HAP-1 (cell line): ENCODE results near the gene LNX2.

Experiments
- DNase-seq, 2 experiments: peaks; one replicate each; pipeline ENCODE4 v3.0.0-alpha.2; 2016 to 2020; ENCODE audit warnings: low spot score in 2 of 2
- H3K27me3 ChIP-seq: fragments of 250-450 bp; sonication (Bioruptor Pico); 2 replicates; pipeline ENCODE4 v1.5.1; 2020; ENCODE audit warnings: low read depth, mild to moderate bottlenecking, moderate library complexity
- H3K36me3 ChIP-seq: fragments of 250-450 bp; sonication (Bioruptor Pico); replicated peaks from 2 replicates; pipeline ENCODE4 v1.5.1; 2020; ENCODE audit warnings: mild to moderate bottlenecking
- H3K4me1 ChIP-seq: fragments of 250-450 bp; sonication (Bioruptor Pico); 2 replicates; pipeline ENCODE4 v1.5.1; 2020; ENCODE audit warnings: mild to moderate bottlenecking
- H3K4me3 ChIP-seq: fragments of 250-450 bp; sonication (Bioruptor Pico); 2 replicates; pipeline ENCODE4 v1.5.1; 2020; ENCODE audit warnings: mild to moderate bottlenecking, moderate library complexity
- H3K9me3 ChIP-seq: fragments of 250-450 bp; sonication (Bioruptor Pico); 2 replicates; pipeline ENCODE4 v1.5.1; 2020; ENCODE audit warnings: mild to moderate bottlenecking, moderate library complexity
- in situ Hi-C: fragments of 300-500 bp; cut with MboI; formaldehyde crosslinking; loops from 3 replicates; pipeline ENCODE4 v1.14.3; 2020; ENCODE audit warnings: low sequenced_read_pairs, inconsistent platforms, mixed read lengths

Gene LNX2

DNA sequence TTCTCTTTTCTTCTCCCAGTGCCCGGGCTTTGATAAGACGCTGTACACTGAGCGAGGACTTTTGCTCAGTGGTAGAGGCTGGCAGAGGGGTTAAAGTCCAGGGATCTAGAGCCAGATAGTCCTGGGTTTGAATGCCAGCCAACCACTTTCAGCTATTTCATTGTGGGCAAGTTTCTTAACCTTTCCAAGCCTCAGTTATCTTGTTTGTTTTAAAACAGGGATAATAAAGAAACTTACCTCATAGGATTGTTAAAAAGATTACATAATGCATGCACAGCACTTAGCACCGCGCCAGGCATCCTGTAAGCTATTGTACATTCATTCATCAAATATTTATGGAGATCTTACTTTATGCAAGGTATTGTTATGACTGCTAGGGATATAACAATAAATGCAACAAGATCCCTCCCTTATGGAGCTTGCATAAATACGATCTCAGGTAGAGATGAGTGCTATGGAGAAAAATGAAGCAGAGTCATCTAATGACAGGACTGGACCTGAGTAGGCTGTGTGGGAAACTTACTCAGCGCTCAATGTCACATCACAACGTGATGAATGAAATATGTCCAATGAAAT, 70.8 kb downstream of the LNX2 start:
- in situ Hi-C loops = no loop called here

DNA sequence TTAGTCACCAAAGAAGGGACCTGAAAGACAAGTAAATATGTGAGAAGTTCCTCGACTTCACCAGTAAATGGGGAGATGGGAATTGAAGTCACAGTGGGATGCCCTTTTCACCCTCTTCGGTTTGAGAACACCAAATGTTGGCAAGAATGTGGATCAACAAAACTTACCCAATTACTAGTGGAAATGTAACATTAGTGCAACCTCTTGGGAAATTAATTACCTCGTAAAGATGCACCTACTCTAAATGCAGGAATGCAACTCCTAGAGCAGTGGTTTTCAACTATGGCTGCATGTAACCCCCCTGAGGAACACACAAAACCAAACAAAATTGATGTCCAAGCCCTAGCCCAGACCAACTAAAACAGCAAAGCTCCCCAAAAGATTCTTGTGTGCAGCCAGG, 78.1 kb downstream of the LNX2 start:
- Histone ChIP-seq H3K36me3 (no peaks in the 10 kb centered on the region; the same call in 1 of the 2 replicates), H3K9me3 (no peaks in the 10 kb centered on the region), H3K4me1 (0 out of 2 replicates have a peak, but pooled peaks cover 2% of the 10 kb centered on the region), H3K4me3 (no peak overlapping the region), H3K27me3 (no peaks in the 10 kb centered on the region)
- in situ Hi-C loops = no loop called here
- DNase-seq = no peak

More for the DNA sequence above, 70.8 kb downstream of the LNX2 start:
- H3K36me3 ChIP-seq = peaks cover 2% of the 10 kb centered on the region
- H3K9me3 ChIP-seq = no peaks in the 10 kb centered on the region
- H3K27me3 ChIP-seq = no peaks in the 10 kb centered on the region
- no peak overlapping the region for H3K4me3 ChIP-seq
- DNase-seq = peak; percentile 15 to 37
- H3K4me1 ChIP-seq = peaks cover 13% of the 10 kb centered on the region

DNA sequence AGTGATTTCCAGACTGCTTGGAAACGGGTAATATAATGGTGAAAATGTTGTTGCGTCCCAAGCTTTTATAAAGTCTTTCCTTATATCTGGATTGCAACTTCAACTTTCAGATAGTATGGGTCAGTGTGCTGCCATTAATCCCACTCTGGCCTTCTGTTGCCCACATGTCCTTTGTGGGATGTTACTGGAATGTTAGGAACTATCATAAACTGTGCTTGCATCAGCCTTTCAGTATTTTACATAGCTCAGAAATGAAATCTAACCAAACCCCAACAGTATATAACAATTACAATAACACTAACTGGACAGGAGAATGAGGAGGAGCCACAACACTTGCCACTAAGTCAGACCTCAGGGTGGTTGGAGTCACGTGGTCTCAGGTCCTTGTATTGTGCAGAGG, 78.9 kb downstream of the LNX2 start:
- in situ Hi-C loops = no loop called here
- Histone ChIP-seq H3K4me3 (no peak overlapping the region), H3K36me3 (no peaks in the 10 kb centered on the region; the same call in 1 of the 2 replicates), H3K9me3 (no peaks in the 10 kb centered on the region), H3K4me1 (0 out of 2 replicates have a peak, but pooled peaks cover 2% of the 10 kb centered on the region), H3K27me3 (no peaks in the 10 kb centered on the region)
- DNase-seq = no peak

DNA sequence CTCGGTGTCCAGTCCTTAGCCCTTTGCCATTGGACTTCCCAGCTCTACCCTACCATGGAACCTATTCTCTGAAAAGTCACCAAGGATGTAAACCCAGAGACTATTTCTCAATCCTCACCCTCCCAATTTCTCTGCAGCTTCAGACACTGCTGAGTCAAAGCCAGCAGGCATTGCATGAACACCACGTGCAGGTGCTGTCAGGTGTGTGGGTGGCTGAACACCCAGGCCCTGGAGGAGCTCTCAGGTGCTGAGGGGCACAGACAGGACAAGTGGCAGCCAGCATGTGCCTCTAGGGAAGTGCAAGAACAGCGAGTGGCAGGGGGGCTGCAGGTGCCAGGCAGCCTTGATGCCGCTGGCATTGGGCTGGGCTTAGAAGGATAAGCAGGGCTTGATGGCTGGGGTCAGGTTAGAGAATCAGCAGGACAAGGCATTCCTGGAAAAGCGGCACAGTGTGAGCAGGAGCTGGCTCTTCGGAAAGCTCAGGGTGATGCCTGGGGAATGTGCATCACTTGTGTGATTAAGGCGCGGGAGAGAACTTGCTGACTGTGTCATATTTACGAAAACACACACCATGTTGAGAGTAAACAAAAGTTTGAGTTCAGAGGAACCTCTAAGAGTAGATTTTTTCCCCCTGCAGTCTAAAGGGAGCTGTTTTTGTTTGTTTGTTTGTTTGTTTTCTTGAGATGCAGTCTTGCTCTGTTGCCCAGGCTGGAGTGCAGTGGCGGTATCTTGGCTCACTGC, 83.8 kb downstream of the LNX2 start:
- no peaks in the 10 kb centered on the region for H3K9me3 ChIP-seq
- 0 out of 2 replicates have a peak, but pooled peaks cover 2% of the 10 kb centered on the region for H3K4me1 ChIP-seq
- in situ Hi-C loops = loop anchor here (10.0 kb wide), 1 partner anchor 288 kb away; no protein-coding TSS in a partner anchor
- H3K4me3 ChIP-seq = no peak overlapping the region
- no peaks in the 10 kb centered on the region; the same call in 1 of the 2 replicates for H3K36me3 ChIP-seq
- H3K27me3 ChIP-seq = no peaks in the 10 kb centered on the region
- no peak for DNase-seq

DNA sequence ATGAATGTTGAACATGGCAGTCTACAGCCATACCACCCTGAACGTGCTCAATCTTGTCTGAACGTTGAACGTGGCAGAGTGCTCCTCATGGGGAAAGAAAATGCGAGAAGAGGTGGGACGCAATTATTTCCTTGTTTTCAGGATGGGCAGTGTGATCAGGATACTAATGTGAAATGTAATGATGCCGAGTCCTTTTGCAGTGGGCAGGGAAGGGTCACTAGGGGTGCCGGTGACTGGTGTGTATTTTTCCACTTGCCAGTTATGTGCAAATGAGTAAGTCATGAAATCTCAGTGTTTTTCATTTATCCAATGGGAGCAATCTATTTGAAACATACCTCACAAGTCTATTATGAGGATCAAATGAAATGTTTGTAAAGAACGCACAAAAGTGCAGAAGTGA, 84.8 kb downstream of the LNX2 start:
- H3K36me3 ChIP-seq = no peaks in the 10 kb centered on the region
- peak in 1 of 2 experiments; percentile 21 for DNase-seq
- in situ Hi-C loops = loop anchor here (10.0 kb wide), 1 partner anchor 289 kb away; no protein-coding TSS in a partner anchor

DNA sequence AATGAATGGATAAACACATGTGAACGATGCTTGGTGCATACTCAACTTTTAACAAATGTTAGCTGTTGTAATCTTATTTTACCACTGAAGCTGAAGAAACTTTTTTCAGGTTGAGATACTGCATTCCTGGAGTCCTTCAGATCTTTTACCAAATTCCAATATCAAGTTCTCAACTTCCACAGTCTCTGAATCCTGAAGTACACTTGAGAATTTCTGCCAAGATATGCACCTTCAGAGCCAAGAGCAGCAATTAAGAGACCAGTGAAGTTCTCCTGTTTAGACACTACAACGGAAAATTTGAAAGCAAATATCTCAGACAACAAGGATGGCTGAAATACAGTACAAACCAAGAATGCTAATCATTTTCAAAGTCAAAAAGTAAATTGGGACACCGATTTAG, 85.3 kb downstream of the LNX2 start:
- no peaks in the 10 kb centered on the region for H3K27me3 ChIP-seq
- no peak overlapping the region for H3K4me3 ChIP-seq
- in situ Hi-C loops = loop anchor here (10.0 kb wide), 1 partner anchor 290 kb away; no protein-coding TSS in a partner anchor
- H3K36me3 ChIP-seq = no peaks in the 10 kb centered on the region
- H3K9me3 ChIP-seq = no peaks in the 10 kb centered on the region
- H3K4me1 ChIP-seq = no peaks in the 10 kb centered on the region
- no peak for DNase-seq

More for the DNA sequence above, 84.8 kb downstream of the LNX2 start:
- Histone ChIP-seq H3K4me1 (0 out of 2 replicates have a peak, but pooled peaks cover under 1% of the 10 kb centered on the region), H3K4me3 (no peak overlapping the region), H3K27me3 (no peaks in the 10 kb centered on the region), H3K9me3 (no peaks in the 10 kb centered on the region)

DNA sequence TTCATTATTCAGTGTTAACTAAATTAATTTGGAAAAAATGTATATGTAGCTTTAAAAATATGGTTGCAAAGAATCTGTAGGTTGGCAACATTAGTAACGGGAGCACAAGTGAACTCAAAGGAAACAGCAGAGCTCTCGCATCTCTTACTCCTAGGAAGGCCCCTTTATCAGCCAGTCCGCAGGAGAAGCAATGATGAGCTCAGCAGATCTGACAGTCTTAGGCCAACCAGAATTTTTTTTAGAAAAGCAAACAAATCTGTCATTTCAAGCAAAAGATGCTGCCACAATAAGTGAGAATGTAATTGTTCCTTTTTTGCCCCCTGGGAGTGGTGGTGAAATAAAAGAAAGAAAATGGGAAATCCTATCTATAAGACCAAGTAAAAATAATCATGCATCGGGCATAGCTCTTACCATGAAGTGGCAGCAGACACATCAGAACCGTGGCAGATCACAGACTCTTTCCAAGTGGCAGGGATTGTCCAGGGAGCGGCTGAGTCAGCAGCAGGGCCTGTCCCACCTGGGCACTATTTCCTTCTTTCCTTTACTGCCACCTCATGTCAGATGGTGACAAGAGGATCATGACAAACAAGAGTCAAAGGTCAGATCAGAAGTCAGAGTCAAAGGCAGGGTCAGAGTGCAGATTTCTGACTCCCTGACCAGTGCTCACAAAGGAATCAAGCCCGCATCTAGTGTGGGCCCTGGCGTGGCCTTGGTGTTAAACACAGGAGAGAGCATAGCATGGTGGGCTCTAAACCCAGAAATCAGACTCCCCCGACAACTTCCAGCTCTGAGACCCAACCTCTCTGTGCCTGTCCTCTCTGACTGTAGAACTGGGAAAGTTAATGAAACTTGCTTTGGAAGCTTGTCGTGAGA, 86.0 kb downstream of the LNX2 start:
- H3K9me3 ChIP-seq = no peaks in the 10 kb centered on the region
- H3K36me3 ChIP-seq = no peaks in the 10 kb centered on the region
- no peaks in the 10 kb centered on the region for H3K4me1 ChIP-seq
- in situ Hi-C loops = loop anchor here (10.0 kb wide), 1 partner anchor 290 kb away; no protein-coding TSS in a partner anchor
- no peak for DNase-seq
- no peaks in the 10 kb centered on the region for H3K27me3 ChIP-seq
- H3K4me3 ChIP-seq = no peak overlapping the region

DNA sequence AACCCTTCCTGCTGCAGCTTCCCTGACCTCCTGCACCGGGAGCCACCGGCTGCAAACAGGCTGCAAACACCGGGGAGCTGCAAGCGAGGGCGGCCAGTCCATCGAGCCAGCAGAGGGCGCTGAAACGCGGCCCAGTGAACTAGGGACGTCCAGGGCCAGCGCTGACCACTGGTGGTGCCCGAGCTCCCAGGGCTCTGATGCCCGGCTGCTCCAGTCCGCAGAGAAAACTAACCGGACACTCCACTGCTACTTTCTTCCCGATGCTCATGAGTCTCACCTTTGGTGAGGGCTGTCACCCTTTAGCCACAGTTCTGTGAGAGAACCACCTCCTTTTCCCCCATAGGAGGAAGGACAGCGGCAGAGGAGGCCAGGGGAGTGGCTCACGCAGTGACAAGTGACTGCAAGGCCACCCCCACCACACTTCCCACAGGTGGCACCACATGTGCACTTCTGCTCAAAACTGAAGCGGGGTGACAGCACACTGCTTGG, 87.1 kb downstream of the LNX2 start:
- no peaks in the 10 kb centered on the region for H3K4me1 ChIP-seq
- peak; percentile 22 to 86 for DNase-seq
- no peak overlapping the region for H3K4me3 ChIP-seq
- no peaks in the 10 kb centered on the region; the same call in 1 of the 2 replicates for H3K9me3 ChIP-seq
- no peaks in the 10 kb centered on the region for H3K27me3 ChIP-seq
- no peaks in the 10 kb centered on the region for H3K36me3 ChIP-seq
- in situ Hi-C loops = loop anchor here (10.0 kb wide), 1 partner anchor 292 kb away; no protein-coding TSS in a partner anchor

DNA sequence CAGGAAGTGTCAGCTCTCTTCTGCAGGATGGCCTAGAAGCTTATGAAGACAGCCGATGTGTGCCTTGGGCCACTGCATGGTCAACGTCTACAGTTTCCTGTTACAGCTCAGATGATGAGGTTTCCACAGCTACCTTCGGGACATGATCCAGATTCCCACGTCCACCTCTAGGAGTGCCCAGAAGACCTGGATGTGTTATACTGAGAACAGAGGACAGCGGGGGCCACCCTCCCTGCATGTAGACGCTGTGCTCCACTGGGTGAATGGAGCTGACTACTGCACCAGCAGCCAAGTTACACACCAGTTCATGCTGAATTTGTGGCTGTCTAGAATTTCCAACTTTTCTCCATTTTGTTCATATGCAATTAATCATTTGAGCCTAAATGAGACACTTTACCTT, 91.4 kb downstream of the LNX2 start:
- Histone ChIP-seq H3K4me1 (no peaks in the 10 kb centered on the region), H3K9me3 (no peaks in the 10 kb centered on the region; the same call in 1 of the 2 replicates), H3K36me3 (no peaks in the 10 kb centered on the region), H3K4me3 (no peak overlapping the region), H3K27me3 (no peaks in the 10 kb centered on the region)
- in situ Hi-C loops = no loop called here
- DNase-seq = no peak

DNA sequence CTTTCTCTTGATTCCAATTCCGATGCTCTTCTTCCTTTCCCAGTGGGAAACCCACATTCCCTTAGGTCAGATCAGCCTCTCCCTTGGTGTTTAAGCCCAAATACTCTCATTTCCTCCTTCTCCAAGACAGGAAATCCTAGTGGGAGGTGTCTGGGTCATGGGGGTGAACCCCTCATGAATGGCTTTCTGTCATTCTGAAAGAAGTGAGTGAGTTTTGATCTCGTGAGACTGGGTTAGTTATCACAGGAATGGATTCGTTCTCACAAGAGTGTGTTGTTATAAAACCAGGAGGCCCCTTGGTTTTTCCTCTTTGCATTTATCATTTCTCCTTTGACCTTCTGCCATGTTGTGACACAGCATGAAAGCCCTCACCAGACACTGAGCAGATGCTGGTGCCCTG, 93.8 kb downstream of the LNX2 start:
- DNase-seq = no peak
- Histone ChIP-seq H3K4me1 (no peaks in the 10 kb centered on the region), H3K9me3 (no peaks in the 10 kb centered on the region; the same call in 1 of the 2 replicates), H3K36me3 (no peaks in the 10 kb centered on the region), H3K27me3 (no peaks in the 10 kb centered on the region), H3K4me3 (no peak overlapping the region)
- in situ Hi-C loops = no loop called here

DNA sequence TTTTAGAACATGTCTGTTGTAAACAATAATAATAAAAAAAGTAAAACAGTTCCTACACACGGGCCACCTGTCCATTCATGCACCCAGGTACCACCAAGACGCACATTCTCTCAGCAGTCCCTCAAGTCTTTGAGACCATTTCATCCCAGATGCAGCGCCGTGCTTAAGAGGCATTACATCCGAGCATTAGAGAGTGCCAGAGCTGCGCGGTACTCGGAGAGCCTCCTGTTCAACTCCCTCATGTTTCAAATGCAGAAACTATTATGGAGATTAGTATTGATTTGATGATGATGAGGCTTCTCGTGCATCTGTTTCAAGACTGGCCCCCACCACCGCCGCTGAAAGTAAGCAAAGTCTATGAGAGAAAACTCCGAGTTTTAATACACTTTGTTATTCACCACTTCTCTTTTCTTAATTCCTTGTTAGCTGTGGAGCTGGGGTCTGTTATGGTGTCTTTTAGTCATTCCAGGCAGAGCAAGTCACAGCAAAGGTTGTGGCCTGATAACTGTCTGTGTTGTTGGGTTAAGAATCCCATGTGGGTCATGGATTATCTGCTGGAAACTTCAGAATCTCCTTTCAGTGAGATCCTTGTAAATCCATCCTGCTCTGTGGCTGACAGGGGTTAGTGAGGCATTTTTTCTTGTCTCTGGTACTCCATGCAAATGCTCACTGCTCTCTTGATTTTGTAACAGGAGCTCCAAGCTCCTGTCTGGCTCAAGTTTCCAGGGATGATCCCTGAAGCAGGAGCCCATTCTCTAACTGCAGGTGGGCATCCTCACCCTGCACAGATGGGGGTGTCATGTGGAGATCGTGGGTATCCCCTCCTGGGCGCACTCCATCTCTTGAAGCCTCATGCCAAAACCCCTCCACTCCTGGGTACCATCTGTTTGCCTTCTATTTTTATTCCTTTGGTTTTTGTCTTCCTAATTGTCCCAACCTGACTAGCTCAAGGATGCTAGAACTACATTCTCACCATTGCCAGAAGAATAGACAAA, 95.1 kb downstream of the LNX2 start:
- Histone ChIP-seq H3K36me3 (no peaks in the 10 kb centered on the region), H3K4me1 (no peaks in the 10 kb centered on the region), H3K27me3 (no peaks in the 10 kb centered on the region), H3K4me3 (no peak overlapping the region), H3K9me3 (no peaks in the 10 kb centered on the region; the same call in 1 of the 2 replicates)
- in situ Hi-C loops = no loop called here
- no peak for DNase-seq

DNA sequence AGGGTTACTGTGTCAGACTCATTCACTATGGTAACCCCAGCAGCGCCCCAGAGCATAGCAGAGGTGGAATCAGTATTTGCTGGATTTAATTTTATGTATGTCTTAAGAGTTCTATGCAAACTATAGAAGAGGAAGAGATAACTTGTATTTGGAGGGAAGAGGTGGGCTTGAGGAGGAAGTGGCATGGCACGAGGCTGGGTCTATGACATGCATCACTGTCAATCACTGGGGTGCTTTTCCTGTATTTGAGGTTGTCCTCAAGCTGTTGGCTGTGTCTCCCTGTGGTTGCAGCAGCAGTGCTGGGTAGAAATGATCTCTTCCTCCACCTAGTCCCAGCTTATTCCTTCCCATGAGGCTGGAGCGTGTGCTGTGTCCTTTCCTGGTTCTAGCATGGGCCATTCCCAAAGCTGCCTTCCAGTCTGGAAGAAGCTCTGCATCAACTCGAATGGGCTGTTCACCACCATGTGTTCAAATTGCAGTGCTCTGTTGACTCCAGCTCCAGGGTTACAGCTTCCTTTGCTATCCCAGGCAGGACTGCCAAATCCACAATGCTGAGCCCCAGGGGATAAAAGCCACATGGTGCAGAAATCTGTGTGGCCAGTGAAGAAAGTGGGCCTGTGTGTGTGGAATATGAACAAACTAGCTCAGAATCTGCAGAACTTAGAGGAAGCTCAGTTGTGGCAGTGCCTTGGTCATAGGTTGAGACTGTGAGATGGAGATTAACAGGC, 96.8 kb downstream of the LNX2 start:
- in situ Hi-C loops = no loop called here
- no peak overlapping the region for H3K4me3 ChIP-seq
- no peak for DNase-seq
- H3K27me3 ChIP-seq = no peaks in the 10 kb centered on the region
- no peaks in the 10 kb centered on the region for H3K4me1 ChIP-seq
- no peaks in the 10 kb centered on the region; the same call in 1 of the 2 replicates for H3K9me3 ChIP-seq
- H3K36me3 ChIP-seq = no peaks in the 10 kb centered on the region
